ENCODE results near the gene EHBP1L1. TPM values are rescaled to one million over a fixed set of nuclear protein-coding genes. Genes with fewer than 3 reads are reported as not detected.

EHBP1L1 gene
- polyA plus RNA-seq, 1 donor (not counting 4 experiments of a cell fraction or from before 2014, with no cell fraction given), result 10.4 TPM

DNA sequence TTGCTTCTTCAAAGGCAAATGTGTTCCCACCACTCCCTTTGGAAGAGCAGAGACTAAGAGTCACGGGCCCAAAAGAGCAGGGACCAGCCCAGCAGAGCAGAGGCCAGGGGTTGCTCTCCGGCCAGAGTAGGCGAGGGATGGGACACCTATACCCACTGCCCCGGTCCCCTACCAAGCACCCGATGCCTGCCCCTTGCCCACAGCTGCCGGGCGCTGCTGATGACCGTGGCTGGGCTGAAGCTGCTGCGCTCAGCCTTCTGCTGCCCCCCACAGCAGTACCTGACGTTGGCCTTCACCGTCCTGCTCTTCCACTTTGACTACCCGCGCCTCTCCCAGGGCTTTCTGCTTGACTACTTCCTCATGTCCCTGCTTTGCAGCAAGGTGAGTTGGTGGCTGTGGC, 51.3 kb downstream of the EHBP1L1 start:
- Histone ChIP-seq H3K27ac (ENCODE audit: control insufficient read depth, insufficient read depth, low read length) (no peak overlapping the region), H3K9me1 (ENCODE audit: control insufficient read depth, extremely low read depth, insufficient read depth, low read length) (no peaks in the 10 kb centered on the region), H3K79me2 (ENCODE audit: control insufficient read depth, insufficient read depth, low read length) (no peaks in the 10 kb centered on the region), H2AFZ (ENCODE audit: control insufficient read depth, low read length) (no peak overlapping the region), H3K4me2 (ENCODE audit: control insufficient read depth, extremely low read depth, insufficient read depth, low read depth, low read length) (no peak overlapping the region), H3K9ac (ENCODE audit: control insufficient read depth, extremely low read depth, insufficient read depth, low read length) (no peak overlapping the region), H3K4me3 (ENCODE audit: control insufficient read depth in 2 of 3, extremely low read depth in 1 of 3, insufficient read depth in 2 of 3, low read depth in 1 of 3, low read length in 3 of 3) (no peak overlapping the region), H4K20me1 (ENCODE audit: control insufficient read depth, extremely low read depth, insufficient read depth, low read length) (peaks cover 2% of the 10 kb centered on the region), H3K4me1 (ENCODE audit: control insufficient read depth, extremely low read depth, insufficient read depth, low read length) (no peaks in the 10 kb centered on the region), H3K36me3 (ENCODE audit: control insufficient read depth in 2 of 2, extremely low read depth in 1 of 2, insufficient read depth in 2 of 2, low read length in 2 of 2) (peaks cover 59 to 60% of the 10 kb centered on the region in 2 experiments), H3K9me3 (ENCODE audit: control insufficient read depth, low read depth, low read length) (no peaks in the 10 kb centered on the region), H3K27me3 (ENCODE audit: control insufficient read depth, extremely low read depth, insufficient read depth, low read length) (no peaks in the 10 kb centered on the region)
- DNase-seq (ENCODE audit: low read depth, low spot score) (no peak), FAIRE-seq (no peak)
- TF ChIP-seq, protein P1, sequence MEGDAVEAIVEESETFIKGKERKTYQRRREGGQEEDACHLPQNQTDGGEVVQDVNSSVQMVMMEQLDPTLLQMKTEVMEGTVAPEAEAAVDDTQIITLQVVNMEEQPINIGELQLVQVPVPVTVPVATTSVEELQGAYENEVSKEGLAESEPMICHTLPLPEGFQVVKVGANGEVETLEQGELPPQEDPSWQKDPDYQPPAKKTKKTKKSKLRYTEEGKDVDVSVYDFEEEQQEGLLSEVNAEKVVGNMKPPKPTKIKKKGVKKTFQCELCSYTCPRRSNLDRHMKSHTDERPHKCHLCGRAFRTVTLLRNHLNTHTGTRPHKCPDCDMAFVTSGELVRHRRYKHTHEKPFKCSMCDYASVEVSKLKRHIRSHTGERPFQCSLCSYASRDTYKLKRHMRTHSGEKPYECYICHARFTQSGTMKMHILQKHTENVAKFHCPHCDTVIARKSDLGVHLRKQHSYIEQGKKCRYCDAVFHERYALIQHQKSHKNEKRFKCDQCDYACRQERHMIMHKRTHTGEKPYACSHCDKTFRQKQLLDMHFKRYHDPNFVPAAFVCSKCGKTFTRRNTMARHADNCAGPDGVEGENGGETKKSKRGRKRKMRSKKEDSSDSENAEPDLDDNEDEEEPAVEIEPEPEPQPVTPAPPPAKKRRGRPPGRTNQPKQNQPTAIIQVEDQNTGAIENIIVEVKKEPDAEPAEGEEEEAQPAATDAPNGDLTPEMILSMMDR (optimal IDR thresholded peaks at IDR 0.05 in 1 of 3, IDR thresholded peaks at IDR 0.05 in 1 of 3, conservative IDR thresholded peaks at IDR 0.05 in 1 of 3; ENCODE audit: extremely low read depth in 1 of 3, insufficient read depth in 2 of 3, low read length in 3 of 3), result no peak
- TF ChIP-seq EZH2 (IDR thresholded peaks at IDR 0.05; ENCODE audit: low read length), result no peak
- dilution Hi-C loops (cut with MboI; ENCODE audit: extremely low pct_ligation_motif_present, low sequenced_read_pairs), result no loop called here

DNA sequence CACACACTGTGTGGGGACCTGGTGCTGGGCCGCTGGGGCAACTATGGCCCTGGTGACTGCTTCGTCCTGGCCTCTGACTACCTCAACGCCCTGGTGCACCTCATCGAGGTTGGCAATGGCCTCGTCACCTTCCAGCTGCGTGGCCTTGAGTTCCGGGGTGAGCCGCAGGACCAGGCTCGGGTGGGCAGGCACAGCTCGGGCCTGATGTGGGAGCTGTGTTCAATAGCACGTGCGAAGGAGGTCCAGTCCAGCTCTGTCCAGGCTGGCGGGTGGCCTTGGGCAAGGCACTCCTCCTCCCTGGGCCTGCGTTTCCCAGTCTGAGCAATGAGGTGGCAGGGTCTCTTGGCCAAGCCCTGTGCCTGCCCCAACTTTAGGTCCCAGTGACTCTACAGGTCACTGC, 53.7 kb downstream of the EHBP1L1 start:
- no peak for TF ChIP-seq EZH2 (IDR thresholded peaks at IDR 0.05; ENCODE audit: low read length)
- Histone ChIP-seq H3K9ac (ENCODE audit: control insufficient read depth, extremely low read depth, insufficient read depth, low read length) (no peak overlapping the region), H3K27me3 (ENCODE audit: control insufficient read depth, extremely low read depth, insufficient read depth, low read length) (no peaks in the 10 kb centered on the region), H3K27ac (ENCODE audit: control insufficient read depth, insufficient read depth, low read length) (no peak overlapping the region), H4K20me1 (ENCODE audit: control insufficient read depth, extremely low read depth, insufficient read depth, low read length) (no peaks in the 10 kb centered on the region), H3K4me1 (ENCODE audit: control insufficient read depth, extremely low read depth, insufficient read depth, low read length) (no peaks in the 10 kb centered on the region), H3K36me3 (ENCODE audit: control insufficient read depth in 2 of 2, extremely low read depth in 1 of 2, insufficient read depth in 2 of 2, low read length in 2 of 2) (peaks cover 51 to 58% of the 10 kb centered on the region in 2 experiments), H3K9me3 (ENCODE audit: control insufficient read depth, low read depth, low read length) (no peaks in the 10 kb centered on the region), H2AFZ (ENCODE audit: control insufficient read depth, low read length) (no peak overlapping the region), H3K4me2 (ENCODE audit: control insufficient read depth, extremely low read depth, insufficient read depth, low read depth, low read length) (no peak overlapping the region), H3K9me1 (ENCODE audit: control insufficient read depth, extremely low read depth, insufficient read depth, low read length) (no peaks in the 10 kb centered on the region), H3K79me2 (ENCODE audit: control insufficient read depth, insufficient read depth, low read length) (no peaks in the 10 kb centered on the region), H3K4me3 (ENCODE audit: control insufficient read depth in 2 of 3, extremely low read depth in 1 of 3, insufficient read depth in 2 of 3, low read depth in 1 of 3, low read length in 3 of 3) (no peak overlapping the region)
- dilution Hi-C loops (cut with MboI; ENCODE audit: extremely low pct_ligation_motif_present, low sequenced_read_pairs), result no loop called here
- DNase-seq (ENCODE audit: low read depth, low spot score) (no peak), FAIRE-seq (no peak)

DNA sequence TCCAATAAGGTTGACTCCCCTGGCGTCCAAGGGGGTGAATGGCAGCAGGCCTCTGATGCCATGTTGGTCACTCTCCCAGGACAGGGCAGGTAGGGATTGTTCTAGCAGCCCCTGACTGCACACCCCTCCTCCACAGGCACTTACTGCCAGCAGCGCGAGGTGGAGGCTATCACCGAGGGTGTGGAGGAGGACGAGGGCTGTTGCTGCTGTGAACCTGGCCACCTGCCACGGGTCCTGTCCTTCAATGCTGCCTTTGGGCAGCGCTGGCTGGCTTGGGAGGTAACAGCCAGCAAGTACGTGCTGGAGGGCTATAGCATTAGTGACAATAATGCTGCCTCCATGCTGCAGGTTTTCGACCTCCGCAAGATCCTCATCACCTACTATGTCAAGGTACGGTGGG, 54.4 kb downstream of the EHBP1L1 start:
- Histone ChIP-seq H3K4me1 (ENCODE audit: control insufficient read depth, extremely low read depth, insufficient read depth, low read length) (no peaks in the 10 kb centered on the region), H3K27me3 (ENCODE audit: control insufficient read depth, extremely low read depth, insufficient read depth, low read length) (no peaks in the 10 kb centered on the region), H2AFZ (ENCODE audit: control insufficient read depth, low read length) (no peak overlapping the region), H4K20me1 (ENCODE audit: control insufficient read depth, extremely low read depth, insufficient read depth, low read length) (no peaks in the 10 kb centered on the region), H3K9ac (ENCODE audit: control insufficient read depth, extremely low read depth, insufficient read depth, low read length) (no peak overlapping the region), H3K4me2 (ENCODE audit: control insufficient read depth, extremely low read depth, insufficient read depth, low read depth, low read length) (no peak overlapping the region), H3K79me2 (ENCODE audit: control insufficient read depth, insufficient read depth, low read length) (no peaks in the 10 kb centered on the region), H3K4me3 (ENCODE audit: control insufficient read depth in 2 of 3, extremely low read depth in 1 of 3, insufficient read depth in 2 of 3, low read depth in 1 of 3, low read length in 3 of 3) (no peak overlapping the region), H3K9me1 (ENCODE audit: control insufficient read depth, extremely low read depth, insufficient read depth, low read length) (no peaks in the 10 kb centered on the region), H3K9me3 (ENCODE audit: control insufficient read depth, low read depth, low read length) (no peaks in the 10 kb centered on the region), H3K27ac (ENCODE audit: control insufficient read depth, insufficient read depth, low read length) (no peak overlapping the region), H3K36me3 (ENCODE audit: control insufficient read depth in 2 of 2, extremely low read depth in 1 of 2, insufficient read depth in 2 of 2, low read length in 2 of 2) (peaks cover 57 to 62% of the 10 kb centered on the region in 2 experiments)
- dilution Hi-C loops (cut with MboI; ENCODE audit: extremely low pct_ligation_motif_present, low sequenced_read_pairs), result no loop called here
- no peak for TF ChIP-seq EZH2 (IDR thresholded peaks at IDR 0.05; ENCODE audit: low read length)
- TF ChIP-seq, protein P1 (optimal IDR thresholded peaks at IDR 0.05 in 1 of 3, IDR thresholded peaks at IDR 0.05 in 1 of 3, conservative IDR thresholded peaks at IDR 0.05 in 1 of 3; ENCODE audit: extremely low read depth in 1 of 3, insufficient read depth in 2 of 3, low read length in 3 of 3), result no peak
- no peak for FAIRE-seq
- no peak for DNase-seq (ENCODE audit: low read depth, low spot score)
